Esophagus squamous epithelium (tissue), 5 donors: Measurements from ENCODE around the gene AZIN2. TPM values are rescaled to one million over a fixed set of nuclear protein-coding genes. Genes with fewer than 3 reads are reported as not detected.
"Not testable (repeated sequence)": the region's sequence is repeated elsewhere in the genome, so short reads cannot be mapped to it uniquely, and the experiment has no call there.

Experiments used
- DNase-seq: peaks from one replicate; lab custom pipeline; 2025; lab: John Stamatoyannopoulos, UW
- H3K27ac ChIP-seq, 4 donors: fragments of 200-600 bp; sonication (generic); one replicate each; pipeline ENCODE4 v1.5.1; 2016 to 2019; ENCODE audit warnings: mild to moderate bottlenecking in 1 of 4
- H3K27me3 ChIP-seq, 4 donors: fragments of 200-600 bp; sonication (generic); 1 replicate in 3 of 4; 2 replicates in 1 of 4; pipeline versions ENCODE4 v1.5.1 to v1.6.0; 2017 to 2021; ENCODE audit warnings: antibody characterized with exemption in 1 of 4
- H3K36me3 ChIP-seq, 3 donors: fragments of 200-600 bp; sonication (generic); one replicate each; pipeline ENCODE4 v1.5.1; 2016 to 2019
- H3K4me1 ChIP-seq, 3 donors: fragments of 200-600 bp; sonication (generic); one replicate each; pipeline ENCODE4 v1.5.1; 2017 to 2019
- H3K4me3 ChIP-seq, 4 donors: fragments of 200-600 bp; sonication (generic); 1 replicate in 3 of 4; 2 replicates in 1 of 4; pipeline ENCODE4 v1.5.1; 2016 to 2019; ENCODE audit warnings: mild to moderate bottlenecking in 2 of 4, moderate library complexity in 1 of 4
- H3K9me3 ChIP-seq, 3 donors: fragments of 200-600 bp; sonication (generic); one replicate each; pipeline ENCODE4 v1.5.1; 2016 to 2019
- POLR2A ChIP-seq, 4 donors: fragments of 450-650 bp; IDR thresholded peaks; one replicate each; pipeline ENCODE4 v1.6.1; 2017; ENCODE audit warnings: antibody characterized with exemption in 4 of 4, mild to moderate bottlenecking in 4 of 4, moderate library complexity in 3 of 4
- WGBS, 2 donors: methylation state at CpG; one replicate each; pipeline ENCODE4 v1.1.5; 2018; 5-methylcytosine and 5-hydroxymethylcytosine counted together
- intact Hi-C: fragments of 100-400 bp; cut with DNase I; formaldehyde crosslinking; loops from one replicate; pipeline ENCODE4 v1.15.0; 2022
- total RNA-seq, 4 donors: library from RNA; depleted of rRNA; stranded (reverse); fragments of >200 nt; gene quantifications; one replicate each; pipeline ENCODE4 v1.1.0, GENCODE V29; 2016
- TF ChIP-seq, protein P1 (sequence below), 6 experiments: fragments of 450-650 bp in 4 of 6; fragments of 200-600 bp in 2 of 6; sonication (generic) in 2 of 6; IDR thresholded peaks; one replicate each; pipeline ENCODE4 v1.5.1; 2016 to 2019; ENCODE audit warnings: antibody characterized with exemption in 6 of 6, mild to moderate bottlenecking in 4 of 6, moderate library complexity in 4 of 6
- donor health status: DM: yes; HTN: yes; CAD: no.

Gene AZIN2
- total RNA-seq, 4 donors from 2014 or later, result 0.27 to 1.5 (median 0.61) TPM

GRCh38 chr1:33097137-33097611 lies 16.2 kb downstream of the AZIN2 start:
- 91 to 99% methylated on average over 2 to 3 of the region's 3 CpGs for WGBS, 2 donors
- H3K4me3 ChIP-seq, result no peak overlapping the region
- H3K9me3 ChIP-seq, result no peaks in the 10 kb centered on the region
- intact Hi-C loops, result loop anchor here (10.0 kb wide), 1 partner anchor 508 kb away; no protein-coding TSS in a partner anchor
- DNase-seq, result no peak
- no peaks in the 10 kb centered on the region for H3K27me3 ChIP-seq
- no peak overlapping the region for H3K27ac ChIP-seq
- H3K4me1 ChIP-seq, result peaks cover 0 to 15% (median 0%) of the 10 kb centered on the region in 3 donors
- TF ChIP-seq POLR2A (IDR thresholded peaks at IDR 0.05), result no peak
- TF ChIP-seq, protein P1, sequence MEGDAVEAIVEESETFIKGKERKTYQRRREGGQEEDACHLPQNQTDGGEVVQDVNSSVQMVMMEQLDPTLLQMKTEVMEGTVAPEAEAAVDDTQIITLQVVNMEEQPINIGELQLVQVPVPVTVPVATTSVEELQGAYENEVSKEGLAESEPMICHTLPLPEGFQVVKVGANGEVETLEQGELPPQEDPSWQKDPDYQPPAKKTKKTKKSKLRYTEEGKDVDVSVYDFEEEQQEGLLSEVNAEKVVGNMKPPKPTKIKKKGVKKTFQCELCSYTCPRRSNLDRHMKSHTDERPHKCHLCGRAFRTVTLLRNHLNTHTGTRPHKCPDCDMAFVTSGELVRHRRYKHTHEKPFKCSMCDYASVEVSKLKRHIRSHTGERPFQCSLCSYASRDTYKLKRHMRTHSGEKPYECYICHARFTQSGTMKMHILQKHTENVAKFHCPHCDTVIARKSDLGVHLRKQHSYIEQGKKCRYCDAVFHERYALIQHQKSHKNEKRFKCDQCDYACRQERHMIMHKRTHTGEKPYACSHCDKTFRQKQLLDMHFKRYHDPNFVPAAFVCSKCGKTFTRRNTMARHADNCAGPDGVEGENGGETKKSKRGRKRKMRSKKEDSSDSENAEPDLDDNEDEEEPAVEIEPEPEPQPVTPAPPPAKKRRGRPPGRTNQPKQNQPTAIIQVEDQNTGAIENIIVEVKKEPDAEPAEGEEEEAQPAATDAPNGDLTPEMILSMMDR (IDR thresholded peaks at IDR 0.05), result no peak
- peaks cover 0 to 4% (median 0%) of the 10 kb centered on the region in 3 donors for H3K36me3 ChIP-seq

DNA sequence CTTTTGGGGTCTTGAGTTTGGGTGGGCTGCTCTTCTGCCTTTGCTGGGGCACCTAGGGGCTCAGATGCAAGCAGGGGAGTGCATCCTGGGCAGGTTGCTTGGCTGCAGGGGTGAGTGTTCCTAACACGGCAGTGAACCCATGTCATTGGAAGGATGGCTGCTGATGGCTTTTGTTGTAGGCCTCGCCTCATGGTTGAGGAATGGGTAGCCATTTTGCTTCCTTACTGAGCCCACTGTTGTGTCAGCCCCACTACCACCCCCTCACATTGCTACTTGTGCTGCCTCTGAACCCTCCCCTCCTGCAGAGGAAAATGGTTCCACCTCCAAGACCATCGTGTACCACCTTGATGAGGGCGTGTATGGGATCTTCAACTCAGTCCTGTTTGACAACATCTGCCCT lies 16.8 kb downstream of the AZIN2 start:
- WGBS, 2 donors, result 74 to 89% methylated on average over 3 to 4 of the region's 4 CpGs
- Histone ChIP-seq H3K4me3 (no peak overlapping the region), H3K4me1 (peaks cover 0 to 15% (median 0%) of the 10 kb centered on the region in 3 donors), H3K36me3 (peaks cover 0 to 10% (median 0%) of the 10 kb centered on the region in 3 donors), H3K9me3 (no peaks in the 10 kb centered on the region), H3K27me3 (no peaks in the 10 kb centered on the region), H3K27ac (no peak overlapping the region)
- TF ChIP-seq, protein P1 (IDR thresholded peaks at IDR 0.05), result no peak
- no peak for TF ChIP-seq POLR2A (IDR thresholded peaks at IDR 0.05)
- no peak for DNase-seq
- intact Hi-C loops, result loop anchor here (10.0 kb wide), 1 partner anchor 507 kb away; no protein-coding TSS in a partner anchor

GRCh38 chr1:33098371-33098770 lies 17.4 kb downstream of the AZIN2 start:
- DNase-seq, result no peak
- Histone ChIP-seq H3K9me3 (no peaks in the 10 kb centered on the region), H3K27me3 (no peaks in the 10 kb centered on the region), H3K4me3 (no peak overlapping the region), H3K27ac (peak overlapping the region in 1 of 4 donors; percentile 33), H3K36me3 (peaks cover 0 to 13% (median 0%) of the 10 kb centered on the region in 3 donors), H3K4me1 (peaks cover 0 to 15% (median 0%) of the 10 kb centered on the region in 3 donors)
- TF ChIP-seq, protein P1 (IDR thresholded peaks at IDR 0.05), result no peak
- TF ChIP-seq POLR2A (IDR thresholded peaks at IDR 0.05), result no peak
- intact Hi-C loops, result loop anchor here (10.0 kb wide), 1 partner anchor 506 kb away; no protein-coding TSS in a partner anchor

GRCh38 chr1:33099290-33100118 lies 18.6 kb downstream of the AZIN2 start:
- TF ChIP-seq POLR2A (IDR thresholded peaks at IDR 0.05), result no peak
- TF ChIP-seq, protein P1 (IDR thresholded peaks at IDR 0.05), result peak in 2 of 6 experiments; percentile 21 to 22
- DNase-seq, result no peak

DNA sequence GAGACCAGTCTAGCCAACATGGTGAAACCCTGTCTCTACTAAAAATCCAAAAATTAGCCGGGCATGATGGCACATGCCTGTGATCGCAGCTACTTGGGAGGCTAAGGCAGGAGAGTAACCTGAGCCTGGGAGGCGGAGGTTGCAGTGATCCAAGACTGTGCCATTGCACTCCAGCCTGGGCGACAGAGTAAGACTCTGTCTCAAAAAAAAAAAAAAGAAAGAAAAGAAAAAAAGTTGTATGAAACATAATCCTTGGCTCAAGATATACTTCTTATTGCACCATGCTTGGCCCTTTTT lies 19.1 kb downstream of the AZIN2 start:
- H3K4me3 ChIP-seq, DNase-seq, H3K9me3 ChIP-seq, H3K27me3 ChIP-seq, intact Hi-C loops: not testable (repeated sequence)
- WGBS, 2 donors, result 42 to 68% methylated on average over 4 of the region's 4 CpGs
- Histone ChIP-seq H3K36me3 (peaks cover 0 to 18% (median 0%) of the 10 kb centered on the region in 3 donors), H3K27ac (peak overlapping the region in 1 of 4 donors; percentile 33), H3K4me1 (peaks cover 0 to 11% (median 0%) of the 10 kb centered on the region in 3 donors)

More at GRCh38 chr1:33099290-33100118, 18.6 kb downstream of the AZIN2 start:
- Histone ChIP-seq H3K36me3 (peaks cover 0 to 18% (median 0%) of the 10 kb centered on the region in 3 donors), H3K27me3 (no peaks in the 10 kb centered on the region), H3K9me3 (no peaks in the 10 kb centered on the region), H3K27ac (peak overlapping the region in 2 of 4 donors; percentile 19 to 33), H3K4me1 (peaks cover 0 to 15% (median 0%) of the 10 kb centered on the region in 3 donors), H3K4me3 (no peak overlapping the region)
- intact Hi-C loops, result loop anchor here (10.0 kb wide), 1 partner anchor 505 kb away; no protein-coding TSS in a partner anchor
- 74% methylated on average over 11 of the region's 13 CpGs for WGBS, 2 donors
